Measurements from ENCODE around the gene KLK12. TPM values are rescaled to one million over a fixed set of nuclear protein-coding genes. Genes with fewer than 3 reads are reported as not detected.

Gene KLK12
- total and polyA plus RNA-seq, 9 of the 15 experiments (the other 6 are each of a cell fraction or from before 2014, with no cell fraction given) = not detected

GRCh38 chr19:51065221-51065960, 30.6 kb upstream of the KLK12 start:
- Histone ChIP-seq H3K36me3 (ENCODE audit: control insufficient read depth, insufficient read depth, low read length) (no peaks in the 10 kb centered on the region), H3K27ac (ENCODE audit: extremely low read depth, low read depth, low read length) (peak overlapping the region; percentile 66), H3K9me3 (replicated peaks; ENCODE audit: control insufficient read depth, insufficient read depth, low read depth, low read length) (no peaks in the 10 kb centered on the region), H4K20me1 (replicated peaks; ENCODE audit: control insufficient read depth, insufficient read depth, low read length) (no peaks in the 10 kb centered on the region), H3K79me2 (ENCODE audit: control insufficient read depth, insufficient read depth, low read length) (no peaks in the 10 kb centered on the region), H3K9me1 (ENCODE audit: control insufficient read depth, insufficient read depth, low read length) (no peaks in the 10 kb centered on the region), H3K4me1 (replicated peaks in 1 of 2; ENCODE audit: control insufficient read depth in 2 of 2, insufficient read depth in 2 of 2, low read length in 2 of 2) (peaks cover 18 to 19% of the 10 kb centered on the region in 2 experiments), H3K27me3 (ENCODE audit: control insufficient read depth in 2 of 2, insufficient read depth in 2 of 2, low read length in 2 of 2) (peaks cover 3 to 8% of the 10 kb centered on the region in 2 experiments; a peak in 1 of 5 replicates), H3K4me2 (ENCODE audit: insufficient read depth, low read length) (peak overlapping the region; percentile 89), H2AFZ (ENCODE audit: low read depth, low read length) (peak overlapping the region; percentile 93), H3K9ac (ENCODE audit: insufficient read depth in 1 of 2, low read depth in 2 of 2, low read length in 2 of 2) (peak overlapping the region; percentile 57 to 92), H3K4me3 (peak overlapping the region; percentile 38)
- peak; percentile 57 for FAIRE-seq
- intact Hi-C loops (cut with micrococcal nuclease) = no loop called here
- POLR2A ChIA-PET = interaction anchor here (0.6 to 1.5 kb wide), 4 partner anchors 11 to 545 kb away, joined by 3 to 7 read pairs (median 3); no protein-coding TSS in a partner anchor
- DNase-seq (ENCODE audit: extremely low read depth in 1 of 4, low spot score in 3 of 4) = peak; percentile 76 to 79 (median 78)
- BruUV-seq (replicated peaks) = no TSS peak
- ATAC-seq = peak; percentile 77
- in situ Hi-C loops (cut with MboI) = no loop called here
- CTCF ChIA-PET (ENCODE audit: low intra/inter-chr PET ratio) = no interaction called here
- WGBS (ENCODE audit: insufficient coverage, low coverage, missing lambda C conversion rate) = under 1% methylated on average over 17 of the region's 25 CpGs
- TF ChIP-seq C11orf30 (IDR thresholded peaks at IDR 0.05; ENCODE audit: low read depth) (peak; percentile 31; the same call in 1 of the 2 replicates), RBFOX2 (IDR thresholded peaks at IDR 0.05; ENCODE audit: low read depth, low read length) (peak; percentile 51), ZNF518B (CRISPR knock-in tag; IDR thresholded peaks at IDR 0.05) (no peak), MNT (conservative IDR thresholded peaks at IDR 0.05) (no peak), RHOXF2B (CRISPR knock-in tag; conservative IDR thresholded peaks at IDR 0.05) (no peak), FUS (optimal IDR thresholded peaks at IDR 0.05; ENCODE audit: low read depth, low read length) (no peak), ZBTB12 (CRISPR knock-in tag; IDR thresholded peaks at IDR 0.05) (no peak), FOS (IDR thresholded peaks at IDR 0.05; ENCODE audit: extremely low read depth, insufficient read length) (no peak), POU5F1 (IDR thresholded peaks at IDR 0.05; ENCODE audit: borderline replicate concordance, low read depth, low read length, partially characterized antibody) (no peak), EGR1 (conservative IDR thresholded peaks at IDR 0.05) (peak; percentile 92), HCFC1 (IDR thresholded peaks at IDR 0.05; ENCODE audit: low read depth, low read length) (no peak), ZNF277 (CRISPR knock-in tag; IDR thresholded peaks at IDR 0.05; ENCODE audit: borderline replicate concordance) (no peak), POLR2H (tag; IDR thresholded peaks at IDR 0.05; ENCODE audit: low read depth) (no peak), ZFX (CRISPR knock-in tag; IDR thresholded peaks at IDR 0.05) (no peak)

All from K562 (cell line).